Measurements from ENCODE around the gene SYK. TPM values are rescaled to one million over a fixed set of nuclear protein-coding genes. Genes with fewer than 3 reads are reported as not detected.

The SYK gene
- polyA plus RNA-seq, 3 donors: 51.1 to 186 (median 177) TPM

DNA sequence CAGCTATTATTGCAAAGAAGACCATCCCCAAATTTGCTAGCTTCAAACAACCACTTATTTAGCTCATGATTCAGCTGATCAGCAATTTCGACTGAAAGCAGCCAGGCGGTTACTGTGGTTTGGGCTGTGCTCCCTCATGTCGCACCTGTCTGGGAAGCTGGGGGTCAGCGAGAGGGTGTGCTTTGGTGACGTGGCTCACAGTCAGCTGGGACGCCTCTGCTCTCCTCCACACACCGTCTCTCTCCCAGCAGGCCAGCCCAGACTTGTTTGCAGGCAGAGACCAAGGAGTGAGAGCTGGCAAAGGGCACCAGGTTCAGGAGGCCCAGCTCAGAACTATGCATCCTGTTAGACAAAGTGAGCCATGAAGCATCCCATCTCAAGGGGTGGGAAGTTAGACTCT lies 140.9 kb downstream of the SYK start:
- peaks cover 0 to 11% (median 0%) of the 10 kb centered on the region in 7 donors for H3K9me3 Mint-ChIP-seq
- Histone ChIP-seq H3K27me3 (ENCODE audit: control insufficient read depth in 2 of 2, insufficient read depth in 2 of 2, low read length in 2 of 2) (peaks cover 0 to 3% of the 10 kb centered on the region in 2 donors), H2AFZ (ENCODE audit: insufficient read depth, low read depth, low read length, poor library complexity, severe bottlenecking) (no peak overlapping the region), H3K36me3 (replicated peaks in 1 of 2; ENCODE audit: control insufficient read depth in 1 of 2, insufficient read depth in 2 of 2, low read length in 2 of 2) (no peaks in the 10 kb centered on the region), H3K4me3 (replicated peaks in 1 of 3; ENCODE audit: low read depth in 2 of 3, low read length in 3 of 3) (no peak overlapping the region), H4K20me1 (ENCODE audit: insufficient read depth, low read length) (no peaks in the 10 kb centered on the region), H3K9ac (ENCODE audit: insufficient read depth, low read length, poor library complexity, severe bottlenecking) (no peak overlapping the region), H3K79me2 (ENCODE audit: insufficient read depth, low read length) (no peaks in the 10 kb centered on the region), H3K27ac (ENCODE audit: low read depth in 1 of 2, low read length in 2 of 2) (no peak overlapping the region), H3K9me3 (replicated peaks in 1 of 2; ENCODE audit: control insufficient read depth in 1 of 2, insufficient read depth in 1 of 2, low read length in 2 of 2) (peaks cover 0 to 3% of the 10 kb centered on the region in 2 donors), H3K4me1 (ENCODE audit: control insufficient read depth in 1 of 2, insufficient read depth in 2 of 2, low read length in 2 of 2) (no peaks in the 10 kb centered on the region), H3K4me2 (replicated peaks; ENCODE audit: extremely low read depth, low read length, poor library complexity, severe bottlenecking) (no peak overlapping the region)
- H3K4me1 Mint-ChIP-seq: no peaks in the 10 kb centered on the region
- no peaks in the 10 kb centered on the region for H3K36me3 Mint-ChIP-seq
- peaks cover 8 to 12% (median 8%) of the 10 kb centered on the region in 3 donors for H3K27me3 Mint-ChIP-seq (ENCODE audit: low read depth in 3 of 3)
- intact Hi-C loops (cut with micrococcal nuclease): no loop called here
- H3K27ac Mint-ChIP-seq: no peak overlapping the region
- no peak overlapping the region for H3K4me3 Mint-ChIP-seq
- WGBS (ENCODE audit: insufficient coverage): 100% methylated on average over 4 of the region's 7 CpGs
- DNase-seq: no peak
- TF ChIP-seq CTCF (IDR thresholded peaks at IDR 0.05): no peak

- no peak for DNase-seq
- no peak overlapping the region for H3K4me3 ChIP-seq (replicated peaks in 1 of 3; ENCODE audit: low read depth in 2 of 3, low read length in 3 of 3)
- 88% methylated on average over 3 of the region's 7 CpGs for WGBS (ENCODE audit: insufficient coverage)
- H3K4me1 ChIP-seq (ENCODE audit: control insufficient read depth in 1 of 2, insufficient read depth in 2 of 2, low read length in 2 of 2): no peaks in the 10 kb centered on the region
- no peak overlapping the region for H3K27ac Mint-ChIP-seq
- H3K27me3 Mint-ChIP-seq (ENCODE audit: low read depth in 3 of 3): peaks cover 9 to 12% (median 9%) of the 10 kb centered on the region in 3 donors
- H3K4me3 Mint-ChIP-seq: no peak overlapping the region
- H3K79me2 ChIP-seq (ENCODE audit: insufficient read depth, low read length): no peaks in the 10 kb centered on the region
- H4K20me1 ChIP-seq (ENCODE audit: insufficient read depth, low read length): no peaks in the 10 kb centered on the region
- no peak overlapping the region for H3K4me2 ChIP-seq (replicated peaks; ENCODE audit: extremely low read depth, low read length, poor library complexity, severe bottlenecking)
- H3K36me3 Mint-ChIP-seq: no peaks in the 10 kb centered on the region
- intact Hi-C loops (cut with micrococcal nuclease): no loop called here
- no peak overlapping the region for H3K27ac ChIP-seq (ENCODE audit: low read depth in 1 of 2, low read length in 2 of 2)
- no peaks in the 10 kb centered on the region for H3K4me1 Mint-ChIP-seq
- peaks cover 0 to 11% (median 0%) of the 10 kb centered on the region in 7 donors for H3K9me3 Mint-ChIP-seq
- no peak for TF ChIP-seq CTCF (IDR thresholded peaks at IDR 0.05)
- peaks cover 0 to 3% of the 10 kb centered on the region in 2 donors for H3K9me3 ChIP-seq (replicated peaks in 1 of 2; ENCODE audit: control insufficient read depth in 1 of 2, insufficient read depth in 1 of 2, low read length in 2 of 2)
- H2AFZ ChIP-seq (ENCODE audit: insufficient read depth, low read depth, low read length, poor library complexity, severe bottlenecking): no peak overlapping the region
- no peak overlapping the region for H3K9ac ChIP-seq (ENCODE audit: insufficient read depth, low read length, poor library complexity, severe bottlenecking)
- no peaks in the 10 kb centered on the region for H3K36me3 ChIP-seq (replicated peaks in 1 of 2; ENCODE audit: control insufficient read depth in 1 of 2, insufficient read depth in 2 of 2, low read length in 2 of 2)
- H3K27me3 ChIP-seq (ENCODE audit: control insufficient read depth in 2 of 2, insufficient read depth in 2 of 2, low read length in 2 of 2): peaks cover 0 to 3% of the 10 kb centered on the region in 2 donors
These were observed 141.7 kb downstream of the SYK start for GRCh38 chr9:90943341-90943740.

All from CD14-positive monocyte (primary cell).